HepG2 (cell line): ENCODE data around the gene TUNAR. TPM values are rescaled to one million over a fixed set of nuclear protein-coding genes. Genes with fewer than 3 reads are reported as not detected.

ENCODE experiments used
- ATAC-seq: fragments of 200-7000 bp; cut with Tn5 transposase; 3 replicates; pipeline ENCODE4 v1.9.1; 2020; ENCODE audit warnings: mild to moderate bottlenecking, moderate library complexity
- BruUV-seq: library from RNA; stranded (reverse); fragments of 400-500 nt; replicated peaks from 2 replicates; lab custom pipeline; 2021; lab: Mats Ljungman, UMichigan
- CTCF ChIA-PET: fragments of 300-600 bp; formaldehyde crosslinking; extraction: SDS; loops from one replicate; lab custom pipeline; 2021; ENCODE audit warnings: low total read pairs, inconsistent platforms, low intra/inter-chr PET ratio; lab: Yijun Ruan, JAX
- POLR2A ChIA-PET: fragments of 350-600 bp; sonication (Branson Sonifier 250); formaldehyde crosslinking; loops from one replicate; lab custom pipeline; 2020; ENCODE audit warnings: antibody characterized with exemption, inconsistent platforms; lab: Yijun Ruan, JAX
- DNase-seq: peaks from one replicate; pipeline ENCODE4 v3.0.0-alpha.2; 2015; ENCODE audit warnings: low spot score
- FAIRE-seq: peaks from 3 replicates; lab custom pipeline; 2011; peaks lifted over from hg19 to GRCh38; lab: Jason Lieb, UNC
- H2AFZ ChIP-seq: one replicate; pipeline ENCODE4 v1.6.1; 2011; ENCODE audit warnings: low read length, inconsistent platforms
- H3K27ac ChIP-seq: fragments of 300-600 bp; 3 replicates; pipeline ENCODE4 v1.8.0; 2011; ENCODE audit warnings: mixed run types, mild to moderate bottlenecking, mixed read lengths, low read length, inconsistent platforms; ENCODE audit not compliant: insufficient read depth; ENCODE audit errors: extremely low read length
- H3K27me3 ChIP-seq, 2 experiments: fragments of 200-600 bp in 1 of 2; 2 replicates in 1 of 2; 3 replicates in 1 of 2; pipeline versions ENCODE4 v1.6.0 to v1.8.0; 2011; ENCODE audit warnings: low read length in 2 of 2, mild to moderate bottlenecking in 2 of 2, moderate library complexity in 2 of 2, inconsistent platforms in 1 of 2; ENCODE audit not compliant: insufficient read depth in 2 of 2, control insufficient read depth in 1 of 2
- H3K36me3 ChIP-seq, 2 experiments: fragments of 200-600 bp in 1 of 2; replicated peaks in 1 of 2; 2 replicates in 1 of 2; 3 replicates in 1 of 2; pipeline versions ENCODE4 v1.5.1 to v1.8.0; 2011; ENCODE audit warnings: low read length in 2 of 2, inconsistent platforms in 1 of 2; ENCODE audit not compliant: insufficient read depth in 2 of 2, control insufficient read depth in 1 of 2
- H3K4me1 ChIP-seq: 2 replicates; pipeline ENCODE4 v1.5.1; 2012; ENCODE audit warnings: low read length, inconsistent platforms; ENCODE audit not compliant: insufficient read depth
- H3K4me2 ChIP-seq: 2 replicates; pipeline ENCODE4 v1.6.0; 2011; ENCODE audit warnings: low read depth, low read length, inconsistent platforms
- H3K4me3 ChIP-seq, 3 experiments: fragments of 200-600 bp in 1 of 3; sonication (generic), shearing (Covaris generic) in 1 of 3; replicated peaks in 1 of 3; 2 replicates each; pipeline ENCODE4 v1.5.1; 2011 to 2016; ENCODE audit warnings: low read length in 3 of 3, inconsistent platforms in 2 of 3, low read depth in 2 of 3, mild to moderate bottlenecking in 2 of 3, control low read depth in 1 of 3, mixed read lengths in 1 of 3; ENCODE audit not compliant: insufficient read depth in 1 of 3
- H3K79me2 ChIP-seq: one replicate; pipeline ENCODE4 v1.6.1; 2011; ENCODE audit warnings: low read length, inconsistent platforms; ENCODE audit not compliant: insufficient read depth
- H3K9ac ChIP-seq: 2 replicates; pipeline ENCODE4 v1.6.0; 2011; ENCODE audit warnings: mild to moderate bottlenecking, low read depth, low read length, inconsistent platforms; ENCODE audit not compliant: insufficient read depth
- H3K9me3 ChIP-seq: 2 replicates; pipeline ENCODE4 v1.5.1; 2012; ENCODE audit warnings: mild to moderate bottlenecking, low read length
- H4K20me1 ChIP-seq: 2 replicates; pipeline ENCODE4 v1.6.0; 2011; ENCODE audit warnings: inconsistent platforms, mild to moderate bottlenecking, low read length, moderate library complexity; ENCODE audit not compliant: insufficient read depth
- CBX5 ChIP-seq: sonication (generic); formaldehyde crosslinking; IDR thresholded peaks from 2 replicates; pipeline ENCODE4 v1.4.0; 2020; ENCODE audit warnings: missing genetic modification reagents, borderline replicate concordance
- ONECUT2 ChIP-seq: sonication (generic); formaldehyde crosslinking; IDR thresholded peaks from 2 replicates; pipeline ENCODE4 v1.4.0; 2020; ENCODE audit warnings: missing genetic modification reagents
- SKI ChIP-seq: fragments of 450-650 bp; IDR thresholded peaks from one replicate; pipeline ENCODE4 v1.6.1; 2018; ENCODE audit warnings: mild to moderate bottlenecking; ENCODE audit not compliant: partially characterized antibody
- ZNF331 ChIP-seq: sonication (generic); formaldehyde crosslinking; IDR thresholded peaks from 2 replicates; pipeline ENCODE4 v1.4.0; 2020; ENCODE audit warnings: missing genetic modification reagents
- ZSCAN9 ChIP-seq: IDR thresholded peaks from 2 replicates; pipeline ENCODE4 v1.6.1; 2016; ENCODE audit warnings: borderline replicate concordance
- WGBS: methylation state at CpG from one replicate; pipeline ENCODE4 v1.1.6; 2017; ENCODE audit warnings: low lambda C conversion rate; 5-methylcytosine and 5-hydroxymethylcytosine counted together
- in situ Hi-C: cut with HindIII; loops from 2 replicates; pipeline ENCODE4 v1.10.0; 2017; ENCODE audit warnings: low pct_unique_long_range_greater_than_20kb; ENCODE audit not compliant: extremely low pct_ligation_motif_present
- intact Hi-C: fragments of 100-400 bp; cut with micrococcal nuclease; formaldehyde crosslinking; loops from one replicate; pipeline ENCODE4 v1.10.0; 2022; ENCODE audit not compliant: unreplicated experiment
- polyA plus RNA-seq, 8 experiments: library from polyadenylated mRNA; depleted of rRNA in 3 of 8; stranded (reverse) in 7 of 8; unstranded in 1 of 8; fragments of >200 nt; fragmentation: Illumina TruSeq in 4 of 8; extraction: Trizol in 4 of 8; gene quantifications; 2 replicates each; pipeline versions ENCODE4 v1.2.1 to v1.2.3, GENCODE V29; 2011 to 2016; ENCODE audit warnings: low read depth in 4 of 8, missing spikeins in 1 of 8, mixed read lengths in 1 of 8; ENCODE audit not compliant: insufficient read depth in 1 of 8
- total RNA-seq, 5 experiments: library from RNA; depleted of rRNA; stranded (reverse); fragments of >200 nt; fragmentation: Illumina TruSeq; extraction: Trizol; gene quantifications; 2 replicates each; pipeline ENCODE4 v1.2.3, GENCODE V29; 2016; ENCODE audit warnings: low read depth in 1 of 5
- TF ChIP-seq, protein P1 (sequence below): sonication (generic); formaldehyde crosslinking; IDR thresholded peaks from 2 replicates; pipeline ENCODE4 v1.4.0; 2020; ENCODE audit warnings: mild to moderate bottlenecking, missing genetic modification reagents

TUNAR gene
- total and polyA plus RNA-seq, 2 of the 13 experiments (the other 11 are each of a cell fraction or from before 2014, with no cell fraction given), result not detected

- Histone ChIP-seq H2AFZ (no peak overlapping the region), H4K20me1 (no peaks in the 10 kb centered on the region), H3K79me2 (no peaks in the 10 kb centered on the region), H3K4me3 (no peak overlapping the region), H3K27ac (no peak overlapping the region), H3K4me1 (no peaks in the 10 kb centered on the region), H3K9me3 (no peaks in the 10 kb centered on the region), H3K9ac (no peak overlapping the region), H3K36me3 (no peaks in the 10 kb centered on the region), H3K27me3 (peaks cover 1 to 42% of the 10 kb centered on the region in 2 experiments; a peak in 4 of 5 replicates), H3K4me2 (no peak overlapping the region)
- no TSS peak for BruUV-seq
- in situ Hi-C loops, result no loop called here
- intact Hi-C loops, result no loop called here
- FAIRE-seq (no peak), ATAC-seq (no peak), DNase-seq (no peak)
- 4% methylated on average over 3 of the region's 3 CpGs for WGBS
- POLR2A ChIA-PET, result no interaction called here
- CTCF ChIA-PET, result no interaction called here
- TF ChIP-seq, protein P1, sequence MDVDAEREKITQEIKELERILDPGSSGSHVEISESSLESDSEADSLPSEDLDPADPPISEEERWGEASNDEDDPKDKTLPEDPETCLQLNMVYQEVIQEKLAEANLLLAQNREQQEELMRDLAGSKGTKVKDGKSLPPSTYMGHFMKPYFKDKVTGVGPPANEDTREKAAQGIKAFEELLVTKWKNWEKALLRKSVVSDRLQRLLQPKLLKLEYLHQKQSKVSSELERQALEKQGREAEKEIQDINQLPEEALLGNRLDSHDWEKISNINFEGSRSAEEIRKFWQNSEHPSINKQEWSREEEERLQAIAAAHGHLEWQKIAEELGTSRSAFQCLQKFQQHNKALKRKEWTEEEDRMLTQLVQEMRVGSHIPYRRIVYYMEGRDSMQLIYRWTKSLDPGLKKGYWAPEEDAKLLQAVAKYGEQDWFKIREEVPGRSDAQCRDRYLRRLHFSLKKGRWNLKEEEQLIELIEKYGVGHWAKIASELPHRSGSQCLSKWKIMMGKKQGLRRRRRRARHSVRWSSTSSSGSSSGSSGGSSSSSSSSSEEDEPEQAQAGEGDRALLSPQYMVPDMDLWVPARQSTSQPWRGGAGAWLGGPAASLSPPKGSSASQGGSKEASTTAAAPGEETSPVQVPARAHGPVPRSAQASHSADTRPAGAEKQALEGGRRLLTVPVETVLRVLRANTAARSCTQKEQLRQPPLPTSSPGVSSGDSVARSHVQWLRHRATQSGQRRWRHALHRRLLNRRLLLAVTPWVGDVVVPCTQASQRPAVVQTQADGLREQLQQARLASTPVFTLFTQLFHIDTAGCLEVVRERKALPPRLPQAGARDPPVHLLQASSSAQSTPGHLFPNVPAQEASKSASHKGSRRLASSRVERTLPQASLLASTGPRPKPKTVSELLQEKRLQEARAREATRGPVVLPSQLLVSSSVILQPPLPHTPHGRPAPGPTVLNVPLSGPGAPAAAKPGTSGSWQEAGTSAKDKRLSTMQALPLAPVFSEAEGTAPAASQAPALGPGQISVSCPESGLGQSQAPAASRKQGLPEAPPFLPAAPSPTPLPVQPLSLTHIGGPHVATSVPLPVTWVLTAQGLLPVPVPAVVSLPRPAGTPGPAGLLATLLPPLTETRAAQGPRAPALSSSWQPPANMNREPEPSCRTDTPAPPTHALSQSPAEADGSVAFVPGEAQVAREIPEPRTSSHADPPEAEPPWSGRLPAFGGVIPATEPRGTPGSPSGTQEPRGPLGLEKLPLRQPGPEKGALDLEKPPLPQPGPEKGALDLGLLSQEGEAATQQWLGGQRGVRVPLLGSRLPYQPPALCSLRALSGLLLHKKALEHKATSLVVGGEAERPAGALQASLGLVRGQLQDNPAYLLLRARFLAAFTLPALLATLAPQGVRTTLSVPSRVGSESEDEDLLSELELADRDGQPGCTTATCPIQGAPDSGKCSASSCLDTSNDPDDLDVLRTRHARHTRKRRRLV, result no peak
- no peak for TF ChIP-seq ONECUT2 (CRISPR knock-in tag)
- no peak for TF ChIP-seq ZNF331
- no peak for TF ChIP-seq CBX5 (CRISPR knock-in tag)
- no peak for TF ChIP-seq ZSCAN9 (CRISPR knock-in tag)
- no peak for TF ChIP-seq SKI
Observed at GRCh38 chr14:95884377-95884776, 7.7 kb downstream of the TUNAR start.
